ENCODE data around the gene ETV3.

Gene ETV3

GRCh38 chr1:157158967-157159366 lies 20.8 kb upstream of the ETV3 start:
- DNase-seq, result no peak

GRCh38 chr1:157157501-157158190 lies 19.5 kb upstream of the ETV3 start:
- DNase-seq, result no peak

GRCh38 chr1:157156058-157156541 lies 17.9 kb upstream of the ETV3 start:
- DNase-seq, result peak; percentile 86

GRCh38 chr1:157155658-157156057 lies 17.5 kb upstream of the ETV3 start:
- DNase-seq, result peak; percentile 27

GRCh38 chr1:157154940-157155514 lies 16.8 kb upstream of the ETV3 start:
- DNase-seq, result peak; percentile 91

- peak; percentile 26 for DNase-seq
Measured at GRCh38 chr1:157154291-157154690, 16.1 kb upstream of the ETV3 start.

GRCh38 chr1:157153746-157154145 lies 15.6 kb upstream of the ETV3 start:
- no peak for DNase-seq

GRCh38 chr1:157152510-157152909 lies 14.3 kb upstream of the ETV3 start:
- no peak for DNase-seq

GRCh38 chr1:157151506-157151905 lies 13.3 kb upstream of the ETV3 start:
- DNase-seq, result no peak

- DNase-seq, result peak; percentile 61
Measured at GRCh38 chr1:157151073-157151472, 12.9 kb upstream of the ETV3 start.

- DNase-seq, result no peak
Measured at GRCh38 chr1:157150631-157151030, 12.4 kb upstream of the ETV3 start.

GRCh38 chr1:157147906-157148700 lies 9.9 kb upstream of the ETV3 start:
- DNase-seq, result no peak

GRCh38 chr1:157147037-157147436 lies 8.8 kb upstream of the ETV3 start:
- DNase-seq, result no peak

- DNase-seq, result no peak
Measured at GRCh38 chr1:157146244-157146643, 8.0 kb upstream of the ETV3 start.

- DNase-seq, result no peak
Measured at GRCh38 chr1:157145076-157145475, 6.9 kb upstream of the ETV3 start.

GRCh38 chr1:157144509-157144908 lies 6.3 kb upstream of the ETV3 start:
- no peak for DNase-seq

GRCh38 chr1:157142765-157143423 lies 4.7 kb upstream of the ETV3 start:
- DNase-seq, result no peak

GRCh38 chr1:157142201-157142600 lies 4.0 kb upstream of the ETV3 start:
- no peak for DNase-seq

GRCh38 chr1:157141212-157141855 lies 3.1 kb upstream of the ETV3 start:
- no peak for DNase-seq

- no peak for DNase-seq
Measured at GRCh38 chr1:157140063-157140588, 1.9 kb upstream of the ETV3 start.

- no peak for DNase-seq
Measured at GRCh38 chr1:157139052-157139715, 989 bp upstream of the ETV3 start.

Data from hematopoietic multipotent progenitor cell treated with erythropoietin and hydrocortisone succinate and interleukin-3 and kit ligand, for 6 days (in vitro differentiated cells).